HS-5 (cell line): ENCODE data around the gene SLC7A11.
"Not testable (repeated sequence)": the region's sequence is repeated elsewhere in the genome, so short reads cannot be mapped to it uniquely, and the experiment has no call there.

ENCODE experiments used
- DNase-seq: peaks from one replicate; pipeline ENCODE4 v3.0.0-alpha.2; 2012; ENCODE audit warnings: low read depth

SLC7A11 gene

GRCh38 chr4:138242834-138243156 lies 646 bp upstream of the SLC7A11 start:
- no peak for DNase-seq

GRCh38 chr4:138241281-138242075 lies 671 bp downstream of the SLC7A11 start:
- DNase-seq = no peak

- no peak for DNase-seq
Measured at GRCh38 chr4:138239491-138239890, 2.7 kb downstream of the SLC7A11 start.

GRCh38 chr4:138238521-138239292 lies 3.4 kb downstream of the SLC7A11 start:
- no peak for DNase-seq

- DNase-seq = not testable (repeated sequence)
Measured at GRCh38 chr4:138237132-138237531, 5.0 kb downstream of the SLC7A11 start.

- no peak for DNase-seq
Measured at GRCh38 chr4:138236037-138236436, 6.1 kb downstream of the SLC7A11 start.

- peak; percentile 69 for DNase-seq
Measured at GRCh38 chr4:138235419-138235952, 6.7 kb downstream of the SLC7A11 start.

GRCh38 chr4:138234248-138234647 lies 7.9 kb downstream of the SLC7A11 start:
- DNase-seq = no peak

GRCh38 chr4:138233313-138234034 lies 8.7 kb downstream of the SLC7A11 start:
- DNase-seq = no peak

GRCh38 chr4:138232364-138232763 lies 9.8 kb downstream of the SLC7A11 start:
- no peak for DNase-seq

GRCh38 chr4:138230048-138230447 lies 12.1 kb downstream of the SLC7A11 start:
- no peak for DNase-seq

- no peak for DNase-seq
Measured at GRCh38 chr4:138229160-138229559, 13.0 kb downstream of the SLC7A11 start.

- DNase-seq = no peak
Measured at GRCh38 chr4:138226351-138226750, 15.8 kb downstream of the SLC7A11 start.

GRCh38 chr4:138225477-138225876 lies 16.7 kb downstream of the SLC7A11 start:
- DNase-seq = no peak

- no peak for DNase-seq
Measured at GRCh38 chr4:138224614-138225013, 17.5 kb downstream of the SLC7A11 start.

GRCh38 chr4:138223231-138223910 lies 18.8 kb downstream of the SLC7A11 start:
- DNase-seq = no peak

GRCh38 chr4:138222046-138222445 lies 20.1 kb downstream of the SLC7A11 start:
- peak; percentile 80 for DNase-seq

GRCh38 chr4:138218976-138219375 lies 23.2 kb downstream of the SLC7A11 start:
- DNase-seq = no peak

GRCh38 chr4:138217567-138217966 lies 24.6 kb downstream of the SLC7A11 start:
- DNase-seq = no peak

GRCh38 chr4:138216272-138216867 lies 25.8 kb downstream of the SLC7A11 start:
- no peak for DNase-seq

- not testable (repeated sequence) for DNase-seq
Measured at GRCh38 chr4:138210576-138210975, 31.6 kb downstream of the SLC7A11 start.

GRCh38 chr4:138209094-138209493 lies 33.1 kb downstream of the SLC7A11 start:
- no peak for DNase-seq
